Stomach smooth muscle (tissue), 2 donors: ENCODE results near the gene DCHS1.
A peak's percentile ranks its signal among the peaks of the same experiment; 100 is the strongest.

ENCODE experiments used
- H3K27ac ChIP-seq: one replicate; pipeline ENCODE4 v1.7.0; 2013; ENCODE audit warnings: mild to moderate bottlenecking, low read length, inconsistent platforms
- H3K27me3 ChIP-seq, 2 donors: one replicate each; pipeline ENCODE4 v1.7.0; 2013; ENCODE audit warnings: low read length in 2 of 2; ENCODE audit not compliant: insufficient read depth in 2 of 2, control insufficient read depth in 1 of 2
- H3K36me3 ChIP-seq, 2 donors: one replicate each; pipeline ENCODE4 v1.7.0; 2013; ENCODE audit warnings: low read length in 2 of 2; ENCODE audit not compliant: control insufficient read depth in 2 of 2, insufficient read depth in 2 of 2
- H3K4me1 ChIP-seq: one replicate; pipeline ENCODE4 v1.7.0; 2013; ENCODE audit warnings: low read length; ENCODE audit not compliant: control insufficient read depth, insufficient read depth
- H3K4me3 ChIP-seq, 2 donors: one replicate each; pipeline ENCODE4 v1.7.0; 2013; ENCODE audit warnings: low read length in 2 of 2
- H3K9ac ChIP-seq, 2 donors: one replicate each; pipeline ENCODE4 v1.7.0; 2013; ENCODE audit warnings: low read length in 2 of 2, mild to moderate bottlenecking in 1 of 2
- H3K9me3 ChIP-seq, 2 donors: one replicate each; pipeline ENCODE4 v1.7.0; 2013; ENCODE audit warnings: low read length in 2 of 2; ENCODE audit not compliant: control insufficient read depth in 2 of 2
- donor health status: healthy.
- donor health status: Pancreatic carcinoma.

The DCHS1 gene

GRCh38 chr11:6656584-6656915 is 941 bp upstream of the DCHS1 start:
- H3K27me3 ChIP-seq = no peaks in the 10 kb centered on the region
- H3K9me3 ChIP-seq = no peaks in the 10 kb centered on the region
- H3K27ac ChIP-seq = peak overlapping the region; percentile 62
- H3K4me1 ChIP-seq = peaks cover 23% of the 10 kb centered on the region
- H3K9ac ChIP-seq = peak overlapping the region; percentile 85 to 89
- H3K4me3 ChIP-seq = peak overlapping the region; percentile 66 to 77
- no peaks in the 10 kb centered on the region for H3K36me3 ChIP-seq

GRCh38 chr11:6655020-6655789 is 404 bp downstream of the DCHS1 start:
- H3K36me3 ChIP-seq = no peaks in the 10 kb centered on the region
- H3K4me3 ChIP-seq = peak overlapping the region; percentile 83 to 84
- H3K27ac ChIP-seq = peak overlapping the region; percentile 73
- H3K4me1 ChIP-seq = peaks cover 23% of the 10 kb centered on the region
- no peaks in the 10 kb centered on the region for H3K27me3 ChIP-seq
- peak overlapping the region; percentile 55 to 83 for H3K9ac ChIP-seq
- no peaks in the 10 kb centered on the region for H3K9me3 ChIP-seq

- Histone ChIP-seq H3K36me3 (no peaks in the 10 kb centered on the region), H3K9me3 (no peaks in the 10 kb centered on the region), H3K27ac (peak overlapping the region; percentile 73), H3K9ac (peak overlapping the region; percentile 55 to 83), H3K27me3 (no peaks in the 10 kb centered on the region), H3K4me3 (peak overlapping the region; percentile 83 to 84), H3K4me1 (peaks cover 24% of the 10 kb centered on the region)
Observed at GRCh38 chr11:6654281-6655019, 1.2 kb downstream of the DCHS1 start.

- Histone ChIP-seq H3K9me3 (no peaks in the 10 kb centered on the region), H3K27me3 (no peaks in the 10 kb centered on the region), H3K36me3 (no peaks in the 10 kb centered on the region), H3K4me3 (no peak overlapping the region), H3K27ac (peak overlapping the region; percentile 73), H3K4me1 (peaks cover 30% of the 10 kb centered on the region), H3K9ac (no peak overlapping the region)
Observed at GRCh38 chr11:6653656-6654055, 2.0 kb downstream of the DCHS1 start.

GRCh38 chr11:6653097-6653496 is 2.5 kb downstream of the DCHS1 start:
- Histone ChIP-seq H3K36me3 (no peaks in the 10 kb centered on the region), H3K4me3 (peak overlapping the region in 1 of 2 donors; percentile 3), H3K9me3 (no peaks in the 10 kb centered on the region), H3K9ac (no peak overlapping the region), H3K4me1 (peaks cover 30% of the 10 kb centered on the region), H3K27me3 (no peaks in the 10 kb centered on the region), H3K27ac (no peak overlapping the region)

GRCh38 chr11:6652182-6652581 is 3.4 kb downstream of the DCHS1 start:
- Histone ChIP-seq H3K27me3 (no peaks in the 10 kb centered on the region), H3K4me1 (peaks cover 38% of the 10 kb centered on the region), H3K27ac (no peak overlapping the region), H3K36me3 (no peaks in the 10 kb centered on the region), H3K9me3 (no peaks in the 10 kb centered on the region), H3K9ac (no peak overlapping the region), H3K4me3 (no peak overlapping the region)

GRCh38 chr11:6650980-6651379 is 4.6 kb downstream of the DCHS1 start:
- Histone ChIP-seq H3K27me3 (no peaks in the 10 kb centered on the region), H3K4me1 (peaks cover 42% of the 10 kb centered on the region), H3K9me3 (no peaks in the 10 kb centered on the region), H3K9ac (no peak overlapping the region), H3K36me3 (no peaks in the 10 kb centered on the region), H3K27ac (no peak overlapping the region), H3K4me3 (no peak overlapping the region)

- Histone ChIP-seq H3K4me1 (peaks cover 46% of the 10 kb centered on the region), H3K27ac (no peak overlapping the region)
Observed at GRCh38 chr11:6650104-6650503, 5.5 kb downstream of the DCHS1 start.

GRCh38 chr11:6648501-6648900 is 7.1 kb downstream of the DCHS1 start:
- Histone ChIP-seq H3K27ac (no peak overlapping the region), H3K9me3 (no peaks in the 10 kb centered on the region), H3K4me1 (peaks cover 34% of the 10 kb centered on the region)

More at GRCh38 chr11:6650104-6650503, 5.5 kb downstream of the DCHS1 start:
- H3K27me3 ChIP-seq = no peaks in the 10 kb centered on the region
- no peak overlapping the region for H3K4me3 ChIP-seq
- H3K36me3 ChIP-seq = no peaks in the 10 kb centered on the region
- no peak overlapping the region for H3K9ac ChIP-seq
- H3K9me3 ChIP-seq = no peaks in the 10 kb centered on the region

GRCh38 chr11:6647836-6648235 is 7.8 kb downstream of the DCHS1 start:
- Histone ChIP-seq H3K9me3 (no peaks in the 10 kb centered on the region), H3K27me3 (no peaks in the 10 kb centered on the region), H3K4me3 (no peak overlapping the region), H3K4me1 (peaks cover 34% of the 10 kb centered on the region), H3K27ac (peak overlapping the region; percentile 80), H3K9ac (peak overlapping the region in 1 of 2 donors; percentile 28), H3K36me3 (no peaks in the 10 kb centered on the region)

More at GRCh38 chr11:6648501-6648900, 7.1 kb downstream of the DCHS1 start:
- Histone ChIP-seq H3K4me3 (no peak overlapping the region), H3K9ac (no peak overlapping the region), H3K27me3 (no peaks in the 10 kb centered on the region), H3K36me3 (no peaks in the 10 kb centered on the region)
